ENCODE data around the gene HDLBP.
"Not testable (repeated sequence)": the region's sequence is repeated elsewhere in the genome, so short reads cannot be mapped to it uniquely, and the experiment has no call there.

HDLBP gene

DNA sequence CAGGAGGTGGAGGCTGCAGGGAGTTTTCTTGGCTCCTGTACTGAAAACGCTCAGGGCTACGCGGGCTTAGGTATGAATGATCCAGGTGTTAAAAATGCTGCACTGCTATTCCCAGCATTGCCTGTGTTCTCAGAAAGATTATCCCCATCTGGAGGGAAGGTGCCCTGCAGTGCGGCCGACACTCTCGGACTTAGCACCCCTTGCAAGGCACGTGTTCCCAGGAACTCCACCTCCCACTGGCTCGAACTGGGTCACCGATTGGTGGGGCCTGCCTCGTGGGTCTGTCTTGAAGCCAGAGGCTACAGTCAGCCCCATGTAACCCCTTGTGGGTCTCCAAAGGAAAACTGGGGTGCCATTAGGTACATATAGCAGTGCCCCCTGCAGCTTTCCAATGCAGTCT, 101.3 kb downstream of the HDLBP start:
- no peak for DNase-seq (ENCODE audit: low spot score)

- DNase-seq (ENCODE audit: low spot score) = no peak
These were observed 101.9 kb downstream of the HDLBP start for GRCh38 chr2:241213567-241213966.

DNA sequence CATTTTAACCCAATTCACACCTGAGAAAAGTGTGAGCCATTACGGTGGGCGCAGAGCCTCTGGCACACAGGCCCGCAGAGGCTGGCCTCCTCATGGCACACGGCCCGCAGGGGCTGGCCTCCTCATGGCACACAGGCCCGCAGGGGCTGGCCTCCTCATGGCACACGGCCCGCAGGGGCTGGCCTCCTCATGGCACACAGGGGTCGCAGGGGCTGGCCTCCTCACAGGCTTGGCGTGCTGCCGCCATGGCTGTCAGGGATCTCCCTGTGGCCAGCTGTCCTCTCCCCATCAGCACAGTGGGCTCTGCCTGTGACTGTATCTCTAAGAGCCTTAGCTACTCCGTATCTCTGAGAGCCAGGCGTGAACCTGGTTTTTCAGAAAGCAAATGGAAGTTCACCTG, 102.4 kb downstream of the HDLBP start:
- no peak for DNase-seq (ENCODE audit: low spot score)

DNA sequence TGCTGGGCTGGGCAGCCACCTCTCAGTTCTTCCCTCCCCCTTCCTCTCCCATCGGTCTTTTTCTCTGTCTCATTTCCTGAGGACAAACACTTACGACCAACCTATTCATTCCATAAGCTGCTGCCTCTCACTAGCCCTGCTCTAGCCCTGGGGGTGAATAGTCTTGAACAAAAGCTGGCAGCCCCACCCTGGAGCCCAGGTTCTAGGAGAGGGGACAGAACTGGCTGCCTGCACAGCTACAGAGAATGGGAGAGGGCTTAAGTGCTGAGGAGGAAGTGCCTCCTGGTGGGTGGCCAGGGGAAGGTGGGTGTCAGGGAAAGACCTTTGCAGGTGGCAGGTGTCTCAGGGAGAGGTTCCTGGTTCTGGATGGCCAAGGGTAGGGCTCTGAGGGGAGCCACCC, 104.2 kb downstream of the HDLBP start:
- DNase-seq (ENCODE audit: low spot score) = no peak

DNA sequence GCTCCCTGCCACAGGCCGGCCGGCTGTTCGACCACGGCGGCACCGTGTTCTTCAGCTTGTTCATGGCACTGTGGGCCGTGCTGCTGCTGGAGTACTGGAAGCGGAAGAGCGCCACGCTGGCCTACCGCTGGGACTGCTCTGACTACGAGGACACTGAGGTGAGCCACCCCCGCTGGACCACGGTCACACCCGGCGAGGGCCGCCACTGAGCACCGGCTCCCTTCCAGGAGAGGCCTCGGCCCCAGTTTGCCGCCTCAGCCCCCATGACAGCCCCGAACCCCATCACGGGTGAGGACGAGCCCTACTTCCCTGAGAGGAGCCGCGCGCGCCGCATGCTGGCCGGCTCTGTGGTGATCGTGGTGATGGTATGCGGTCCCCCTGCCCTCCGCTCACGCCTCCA, 106.2 kb downstream of the HDLBP start:
- DNase-seq (ENCODE audit: low spot score) = no peak

GRCh38 chr2:241208058-241208457, 107.4 kb downstream of the HDLBP start:
- DNase-seq (ENCODE audit: low spot score) = no peak

- DNase-seq (ENCODE audit: low spot score) = no peak
These were observed 107.8 kb downstream of the HDLBP start for GRCh38 chr2:241207641-241208040.

DNA sequence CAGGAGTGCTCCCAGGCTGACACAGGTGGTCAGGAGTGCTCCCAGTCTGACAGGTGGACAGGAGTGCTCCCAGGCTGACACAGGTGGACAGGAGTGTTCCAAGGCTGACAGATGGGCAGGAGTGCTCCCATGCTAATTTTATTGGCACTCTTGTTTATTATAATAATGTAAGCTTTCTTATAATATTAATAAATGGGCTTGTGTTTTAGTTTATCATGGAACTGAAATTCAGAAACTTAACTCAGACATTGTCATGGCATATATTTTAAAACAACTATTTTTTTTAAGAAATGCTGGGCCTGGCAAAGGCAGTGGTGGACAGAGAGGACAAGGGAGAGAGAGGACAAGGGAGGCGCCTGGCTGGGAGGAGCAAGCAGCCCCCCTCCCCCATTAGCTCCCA, 108.3 kb downstream of the HDLBP start:
- DNase-seq (ENCODE audit: low spot score) = no peak

- DNase-seq (ENCODE audit: low spot score) = no peak
These were observed 110.4 kb downstream of the HDLBP start for GRCh38 chr2:241205086-241205485.

- DNase-seq (ENCODE audit: low spot score) = no peak
These were observed 111.0 kb downstream of the HDLBP start for GRCh38 chr2:241204490-241204889.

DNA sequence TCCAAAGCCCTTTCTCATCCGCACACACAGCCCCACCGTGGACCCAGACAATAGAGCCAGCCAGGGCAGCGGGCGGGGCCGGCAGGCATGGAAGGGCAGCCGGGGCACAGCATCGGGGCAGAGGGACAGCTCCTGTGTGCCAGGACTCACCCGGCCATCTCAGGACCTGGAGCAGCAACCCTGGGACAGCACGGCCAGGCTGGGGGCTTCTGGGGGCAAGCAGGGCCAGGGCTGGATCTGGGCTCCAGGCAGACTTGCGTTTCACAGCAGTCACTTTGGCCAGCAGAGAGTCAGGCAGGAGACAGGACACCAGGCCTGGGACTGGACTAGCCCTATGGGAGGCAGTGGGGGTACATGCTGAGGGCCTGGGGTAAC, 111.5 kb downstream of the HDLBP start:
- DNase-seq (ENCODE audit: low spot score) = no peak

GRCh38 chr2:241203218-241204009, 112.1 kb downstream of the HDLBP start:
- no peak for DNase-seq (ENCODE audit: low spot score)

- peak; percentile 7 for DNase-seq (ENCODE audit: low spot score)
These were observed 112.8 kb downstream of the HDLBP start for GRCh38 chr2:241202681-241203080.

DNA sequence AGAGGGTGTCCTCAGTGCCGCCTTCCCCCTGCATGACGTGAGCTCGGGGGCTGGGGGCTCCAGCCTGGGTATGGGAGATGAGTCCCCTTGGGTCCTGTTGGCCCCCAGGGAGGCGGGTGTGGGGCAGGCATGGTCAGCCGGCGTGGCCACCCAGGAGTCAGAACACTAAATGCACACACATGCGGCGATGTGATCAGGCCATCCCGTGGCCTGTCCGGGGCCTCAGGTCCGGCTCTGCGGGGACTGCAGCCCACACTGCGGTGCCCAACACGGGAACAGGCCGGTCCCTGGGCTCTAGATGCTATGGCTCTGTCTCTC, 113.2 kb downstream of the HDLBP start:
- peak; percentile 15 for DNase-seq (ENCODE audit: low spot score)

GRCh38 chr2:241201445-241202267, 113.8 kb downstream of the HDLBP start:
- DNase-seq (ENCODE audit: low spot score) = peak; percentile 23

DNA sequence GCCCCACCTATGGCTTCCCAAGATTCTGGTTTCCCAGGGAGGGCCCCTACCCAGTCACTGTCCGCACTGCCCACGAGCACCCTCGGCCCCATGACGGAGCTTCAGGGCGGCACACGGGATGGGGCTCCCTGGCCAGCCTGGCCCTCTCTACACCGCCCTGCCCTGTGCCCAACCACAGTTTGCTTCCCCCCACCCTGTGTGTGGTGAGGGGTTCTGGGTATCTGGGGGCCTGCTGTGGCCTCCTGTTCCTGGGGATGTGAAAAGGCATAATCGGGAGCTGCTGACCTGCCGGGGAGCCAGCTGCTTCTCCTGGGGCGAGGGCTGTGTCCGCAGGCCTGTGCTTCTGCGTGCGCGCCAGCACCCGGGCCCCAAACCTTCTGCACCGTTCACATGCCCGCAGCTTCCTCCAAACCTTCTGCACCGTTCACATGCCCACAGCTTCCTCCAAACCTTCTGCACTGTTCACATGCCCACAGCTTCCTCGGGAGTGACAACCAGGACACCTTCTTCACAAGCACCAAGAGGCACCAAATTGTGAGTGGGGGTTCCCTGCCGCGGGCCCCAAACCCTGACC, 114.6 kb downstream of the HDLBP start:
- peak; percentile 11 for DNase-seq (ENCODE audit: low spot score)

GRCh38 chr2:241199897-241200821, 115.3 kb downstream of the HDLBP start:
- DNase-seq (ENCODE audit: low spot score) = peak; percentile 48

DNA sequence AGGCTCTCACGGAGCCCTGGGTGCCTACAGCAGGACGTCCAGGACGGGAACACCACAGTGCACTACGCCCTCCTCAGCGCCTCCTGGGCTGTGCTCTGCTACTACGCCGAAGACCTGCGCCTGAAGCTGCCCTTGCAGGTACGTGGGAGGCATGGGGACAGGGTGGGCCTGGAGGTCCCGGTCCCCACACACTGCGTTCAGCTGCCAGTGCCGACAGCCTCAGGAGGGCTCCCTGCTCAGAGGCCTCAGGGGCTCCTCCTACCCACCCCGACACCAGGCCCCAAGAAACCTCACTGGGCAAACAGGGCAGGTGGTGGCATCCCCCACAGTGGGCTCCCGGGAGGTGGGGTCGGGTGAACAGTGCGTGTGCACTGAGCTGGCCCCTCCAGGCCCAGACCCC, 116.2 kb downstream of the HDLBP start:
- peak; percentile 31 for DNase-seq (ENCODE audit: low spot score)

- DNase-seq (ENCODE audit: low spot score) = peak; percentile 27
These were observed 116.8 kb downstream of the HDLBP start for GRCh38 chr2:241198381-241199279.

DNA sequence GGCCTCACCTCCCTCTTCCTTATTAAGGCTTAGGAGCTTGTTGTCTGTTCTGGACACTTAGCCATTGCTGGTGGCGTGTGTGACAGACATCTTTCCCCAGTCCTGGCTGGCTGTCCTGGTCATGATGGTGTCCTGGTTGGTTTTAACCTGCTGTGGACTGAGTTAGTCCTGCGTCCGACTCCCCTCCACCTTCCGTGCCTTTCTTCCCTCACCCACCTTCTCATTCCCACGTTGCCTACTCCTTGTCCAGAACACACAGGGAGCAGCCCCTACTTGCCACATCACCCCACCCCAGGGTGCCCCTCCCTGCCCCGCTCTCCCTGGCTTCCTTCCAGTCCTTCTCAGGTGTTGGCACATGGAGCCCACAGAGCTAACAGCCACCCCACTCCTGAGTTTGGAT, 117.5 kb downstream of the HDLBP start:
- DNase-seq (ENCODE audit: low spot score) = no peak

DNA sequence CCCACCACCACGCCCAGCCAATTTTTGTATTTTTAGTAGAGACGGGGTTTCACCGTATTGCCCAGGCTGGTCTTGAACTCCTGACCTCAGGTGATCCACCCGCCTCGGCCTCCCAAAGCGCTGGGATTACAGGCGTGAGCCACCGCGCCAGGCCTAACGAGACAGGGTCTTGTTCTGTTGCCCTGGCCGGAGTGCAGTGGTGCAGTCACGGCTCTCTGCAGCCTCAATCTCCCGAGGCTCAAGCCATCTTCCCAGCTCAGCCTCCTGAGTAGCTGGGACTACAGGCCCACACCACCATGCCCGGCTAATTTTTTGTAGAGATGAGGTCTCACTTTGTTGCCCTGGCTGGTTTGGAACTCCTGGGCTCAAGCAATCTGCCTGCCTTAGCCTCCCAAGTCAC, 118.2 kb downstream of the HDLBP start:
- DNase-seq (ENCODE audit: low spot score) = not testable (repeated sequence)

Data from iPS-NIHi11 (cell line).